Mesothelial cell of epicardium (in vitro differentiated cells): ENCODE results near the gene MRPL11. TPM values are rescaled to one million over a fixed set of nuclear protein-coding genes. Genes with fewer than 3 reads are reported as not detected.

ENCODE experiments used
- DNase-seq, 2 experiments: peaks; one replicate each; pipeline ENCODE4 v3.0.0; 2021; ENCODE audit warnings: low spot score in 2 of 2; ENCODE audit not compliant: unreplicated experiment in 2 of 2
- H3K27ac Mint-ChIP-seq: 2 replicates; pipeline ENCODE4 v1.8.0; 2021; ENCODE audit warnings: mixed read lengths
- H3K27me3 Mint-ChIP-seq: 2 replicates; pipeline ENCODE4 v1.8.0; 2021; ENCODE audit warnings: low read depth, mixed read lengths
- H3K36me3 Mint-ChIP-seq: 2 replicates; pipeline ENCODE4 v1.8.0; 2021; ENCODE audit warnings: mixed read lengths
- H3K4me1 Mint-ChIP-seq: 2 replicates; pipeline ENCODE4 v1.8.0; 2021; ENCODE audit warnings: mixed read lengths
- H3K4me3 Mint-ChIP-seq: 2 replicates; pipeline ENCODE4 v1.8.0; 2021; ENCODE audit warnings: mild to moderate bottlenecking, moderate library complexity, mixed read lengths
- H3K9me3 Mint-ChIP-seq: 2 replicates; pipeline ENCODE4 v1.8.0; 2021; ENCODE audit warnings: mixed read lengths
- total RNA-seq: library from RNA; stranded (reverse); gene quantifications from 3 replicates; pipeline ENCODE4 v1.2.1, GENCODE V29; 2021
- TF ChIP-seq, protein P1 (sequence below): fragments of 200-600 bp; sonication (generic); IDR thresholded peaks from one replicate; pipeline ENCODE4 v1.5.0; 2021; ENCODE audit warnings: antibody characterized with exemption; ENCODE audit not compliant: unreplicated experiment

MRPL11 gene
- total RNA-seq, result 49.0 to 53.1 TPM (median 49.7 TPM) in 3 replicates

- no peaks in the 10 kb centered on the region for H3K27me3 Mint-ChIP-seq
- peaks cover 9% of the 10 kb centered on the region for H3K4me1 Mint-ChIP-seq
- H3K36me3 Mint-ChIP-seq, result peaks cover 20% of the 10 kb centered on the region
- TF ChIP-seq, protein P1, sequence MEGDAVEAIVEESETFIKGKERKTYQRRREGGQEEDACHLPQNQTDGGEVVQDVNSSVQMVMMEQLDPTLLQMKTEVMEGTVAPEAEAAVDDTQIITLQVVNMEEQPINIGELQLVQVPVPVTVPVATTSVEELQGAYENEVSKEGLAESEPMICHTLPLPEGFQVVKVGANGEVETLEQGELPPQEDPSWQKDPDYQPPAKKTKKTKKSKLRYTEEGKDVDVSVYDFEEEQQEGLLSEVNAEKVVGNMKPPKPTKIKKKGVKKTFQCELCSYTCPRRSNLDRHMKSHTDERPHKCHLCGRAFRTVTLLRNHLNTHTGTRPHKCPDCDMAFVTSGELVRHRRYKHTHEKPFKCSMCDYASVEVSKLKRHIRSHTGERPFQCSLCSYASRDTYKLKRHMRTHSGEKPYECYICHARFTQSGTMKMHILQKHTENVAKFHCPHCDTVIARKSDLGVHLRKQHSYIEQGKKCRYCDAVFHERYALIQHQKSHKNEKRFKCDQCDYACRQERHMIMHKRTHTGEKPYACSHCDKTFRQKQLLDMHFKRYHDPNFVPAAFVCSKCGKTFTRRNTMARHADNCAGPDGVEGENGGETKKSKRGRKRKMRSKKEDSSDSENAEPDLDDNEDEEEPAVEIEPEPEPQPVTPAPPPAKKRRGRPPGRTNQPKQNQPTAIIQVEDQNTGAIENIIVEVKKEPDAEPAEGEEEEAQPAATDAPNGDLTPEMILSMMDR, result peak; percentile 30
- H3K9me3 Mint-ChIP-seq, result peaks cover 9% of the 10 kb centered on the region
- H3K4me3 Mint-ChIP-seq, result peak within 1 kb of the TSS; percentile 85
- DNase-seq, result peak; percentile 69 to 87
- H3K27ac Mint-ChIP-seq, result peak within 1 kb of the TSS; percentile 97
Observed at GRCh38 chr11:66438504-66439466, at the start of gene MRPL11. Gene MRPL11 (minus strand): TSS chr11:66438848. CDS start chr11:66438754, 94 bp downstream.

GRCh38 chr11:66484806-66485380 lies 46.2 kb upstream of the MRPL11 start:
- TF ChIP-seq, protein P1, result no peak
- peaks cover 3% of the 10 kb centered on the region for H3K4me1 Mint-ChIP-seq
- no peak for DNase-seq
- H3K9me3 Mint-ChIP-seq, result no peaks in the 10 kb centered on the region
- H3K36me3 Mint-ChIP-seq, result peaks cover 7% of the 10 kb centered on the region
- no peak overlapping the region for H3K27ac Mint-ChIP-seq
- no peak overlapping the region for H3K4me3 Mint-ChIP-seq
- no peaks in the 10 kb centered on the region for H3K27me3 Mint-ChIP-seq

- TF ChIP-seq, protein P1, result no peak
- Mint-ChIP-seq H3K27ac (peak within 1 kb of the TSS; percentile 97), H3K36me3 (no peaks in the 10 kb centered on the region), H3K9me3 (no peaks in the 10 kb centered on the region), H3K27me3 (no peaks in the 10 kb centered on the region), H3K4me1 (peaks cover 12% of the 10 kb centered on the region), H3K4me3 (peak within 1 kb of the TSS; percentile 95)
- DNase-seq, result peak; percentile 96 to 98
Observed at GRCh38 chr11:66480117-66480938, 41.7 kb upstream of the MRPL11 start, which contains the start of gene DPP3. Gene DPP3 (plus strand): TSS chr11:66480434. CDS start chr11:66482201, 1,767 bp downstream.

- TF ChIP-seq, protein P1, result no peak
- Mint-ChIP-seq H3K27me3 (no peaks in the 10 kb centered on the region), H3K9me3 (no peaks in the 10 kb centered on the region), H3K36me3 (no peaks in the 10 kb centered on the region), H3K4me3 (peak overlapping the region; percentile 95), H3K4me1 (peaks cover 12% of the 10 kb centered on the region), H3K27ac (peak overlapping the region; percentile 97)
- peak in 1 of 2 experiments; percentile 44 for DNase-seq
Observed at GRCh38 chr11:66479394-66480116, 40.9 kb upstream of the MRPL11 start.
